Liver (tissue), 9 donors: ENCODE measurements around the gene BLTP3A. TPM values are rescaled to one million over a fixed set of nuclear protein-coding genes. Genes with fewer than 3 reads are reported as not detected.

Experiments
- DNase-seq: peaks from one replicate; pipeline ENCODE4 v3.0.0-alpha.2; 2017; ENCODE audit warnings: low spot score
- H3K27ac ChIP-seq, 2 donors: one replicate each; pipeline ENCODE4 v1.7.0; 2013; ENCODE audit warnings: inconsistent platforms in 2 of 2, low read length in 2 of 2, control low read depth in 1 of 2, low read depth in 1 of 2, mild to moderate bottlenecking in 1 of 2
- H3K27me3 ChIP-seq, 4 donors: one replicate each; pipeline versions ENCODE4 v1.6.1 to v1.7.0; 2013; ENCODE audit warnings: low read length in 3 of 4, inconsistent platforms in 1 of 4, mild to moderate bottlenecking in 1 of 4, moderate library complexity in 1 of 4; ENCODE audit not compliant: control insufficient read depth in 4 of 4, insufficient read depth in 4 of 4
- H3K36me3 ChIP-seq, 4 donors: one replicate each; pipeline versions ENCODE4 v1.6.1 to v1.7.0; 2013; ENCODE audit warnings: low read length in 3 of 4, mild to moderate bottlenecking in 3 of 4, low read depth in 1 of 4, moderate library complexity in 1 of 4; ENCODE audit not compliant: control insufficient read depth in 4 of 4, insufficient read depth in 3 of 4
- H3K4me1 ChIP-seq, 4 donors: one replicate each; pipeline versions ENCODE4 v1.6.1 to v1.7.0; 2013; ENCODE audit warnings: low read length in 3 of 4, mild to moderate bottlenecking in 3 of 4, moderate library complexity in 1 of 4; ENCODE audit not compliant: control insufficient read depth in 4 of 4, insufficient read depth in 4 of 4
- H3K4me3 ChIP-seq, 3 donors: one replicate each; pipeline versions ENCODE4 v1.6.1 to v1.7.0; 2013; ENCODE audit warnings: low read length in 3 of 3, control low read depth in 1 of 3, low read depth in 1 of 3, mild to moderate bottlenecking in 1 of 3
- H3K9ac ChIP-seq, 2 donors: one replicate each; pipeline ENCODE4 v1.7.0; 2013; ENCODE audit warnings: low read length in 2 of 2, mild to moderate bottlenecking in 2 of 2, moderate library complexity in 2 of 2, control low read depth in 1 of 2, low read depth in 1 of 2
- H3K9me3 ChIP-seq, 4 donors: one replicate each; pipeline versions ENCODE4 v1.6.1 to v1.7.0; 2013; ENCODE audit warnings: low read length in 3 of 4; ENCODE audit not compliant: control insufficient read depth in 4 of 4
- EGR1 ChIP-seq, 2 donors: IDR thresholded peaks; 2 replicates each; pipeline ENCODE4 v1.6.1; 2016 to 2018; ENCODE audit warnings: antibody characterized with exemption in 2 of 2, low read depth in 2 of 2
- FOXA1 ChIP-seq: IDR thresholded peaks from 2 replicates; pipeline ENCODE4 v1.6.1; 2016; ENCODE audit warnings: antibody characterized with exemption
- FOXA2 ChIP-seq: IDR thresholded peaks from 2 replicates; pipeline ENCODE4 v1.6.1; 2016; ENCODE audit warnings: antibody characterized with exemption
- GABPA ChIP-seq, 2 donors: IDR thresholded peaks in 1 of 2; conservative IDR thresholded peaks in 1 of 2; 2 replicates each; pipeline ENCODE4 v1.6.1; 2016; ENCODE audit warnings: antibody characterized with exemption in 2 of 2, mild to moderate bottlenecking in 1 of 2, moderate library complexity in 1 of 2
- HNF4A ChIP-seq, 2 donors: conservative IDR thresholded peaks; 2 replicates each; pipeline ENCODE4 v1.6.1; 2016; ENCODE audit warnings: antibody characterized with exemption in 2 of 2, mild to moderate bottlenecking in 2 of 2
- HNF4G ChIP-seq: IDR thresholded peaks from 2 replicates; pipeline ENCODE4 v1.6.1; 2016; ENCODE audit warnings: antibody characterized with exemption
- JUND ChIP-seq, 2 donors: IDR thresholded peaks; 2 replicates each; pipeline ENCODE4 v1.6.1; 2016; ENCODE audit warnings: antibody characterized with exemption in 2 of 2
- NR2F2 ChIP-seq: IDR thresholded peaks from 2 replicates; pipeline ENCODE4 v1.6.1; 2016; ENCODE audit warnings: antibody characterized with exemption
- RAD21 ChIP-seq, 2 donors: IDR thresholded peaks; 2 replicates each; pipeline ENCODE4 v1.6.1; 2016; ENCODE audit warnings: antibody characterized with exemption in 2 of 2, mild to moderate bottlenecking in 2 of 2
- RXRA ChIP-seq, 2 donors: IDR thresholded peaks; 2 replicates each; pipeline ENCODE4 v1.6.1; 2017 to 2018; ENCODE audit warnings: antibody characterized with exemption in 2 of 2, mild to moderate bottlenecking in 1 of 2
- SP1 ChIP-seq: IDR thresholded peaks from 2 replicates; pipeline ENCODE4 v1.6.1; 2018; ENCODE audit warnings: antibody characterized with exemption, mild to moderate bottlenecking
- TAF1 ChIP-seq: conservative IDR thresholded peaks from 2 replicates; pipeline ENCODE4 v1.6.1; 2016; ENCODE audit warnings: antibody characterized with exemption, mild to moderate bottlenecking
- YY1 ChIP-seq: IDR thresholded peaks from 2 replicates; pipeline ENCODE4 v1.6.1; 2016; ENCODE audit warnings: antibody characterized with exemption, mild to moderate bottlenecking
- WGBS: extraction: QIAGEN DNeasy Blood & Tissue Kit; methylation state at CpG from one replicate; pipeline ENCODE4 v1.1.7; 2013; 5-methylcytosine and 5-hydroxymethylcytosine counted together
- polyA plus RNA-seq, 2 donors: library from polyadenylated mRNA; stranded (reverse) in 1 of 2; unstranded in 1 of 2; fragments of 200-250 nt in 1 of 2; fragments of >200 nt in 1 of 2; fragmentation: Nextera tagmentation in 1 of 2; extraction: Ambion mirVana in 1 of 2; gene quantifications; one replicate each; pipeline versions ENCODE4 v1.2.1 to v1.2.3, GENCODE V29; 2013 to 2015
- total RNA-seq, 2 donors: library from RNA; depleted of rRNA; stranded (reverse); fragments of >200 nt; gene quantifications; one replicate each; pipeline ENCODE4 v1.2.3, GENCODE V29; 2014
- TF ChIP-seq, protein P1 (sequence below): fragments of 150-350 bp; IDR thresholded peaks from 2 replicates; pipeline ENCODE4 v1.5.1; 2017; ENCODE audit warnings: improper control_type of control experiment, low read depth, low read length; ENCODE audit not compliant: missing input control
- TF ChIP-seq, protein P2 (sequence below): IDR thresholded peaks from 2 replicates; pipeline ENCODE4 v1.6.1; 2016; ENCODE audit warnings: antibody characterized with exemption
- TF ChIP-seq, protein P3 (sequence below): IDR thresholded peaks from 2 replicates; pipeline ENCODE4 v1.6.1; 2016; ENCODE audit warnings: antibody characterized with exemption
- TF ChIP-seq, protein P4 (sequence below): IDR thresholded peaks from 2 replicates; pipeline ENCODE4 v1.6.1; 2016; ENCODE audit warnings: antibody characterized with exemption, mild to moderate bottlenecking
- TF ChIP-seq, protein P5 (sequence below): IDR thresholded peaks from 2 replicates; pipeline ENCODE4 v1.6.1; 2016; ENCODE audit warnings: antibody characterized with exemption
- donor health status: healthy.
- donor health status: healthy.
- donor health status: healthy.
- donor health status: healthy.
- donor health status: healthy.

Gene BLTP3A
- total and polyA plus RNA-seq, 4 donors: 2.5 to 14.6 (median 7.0) TPM

DNA sequence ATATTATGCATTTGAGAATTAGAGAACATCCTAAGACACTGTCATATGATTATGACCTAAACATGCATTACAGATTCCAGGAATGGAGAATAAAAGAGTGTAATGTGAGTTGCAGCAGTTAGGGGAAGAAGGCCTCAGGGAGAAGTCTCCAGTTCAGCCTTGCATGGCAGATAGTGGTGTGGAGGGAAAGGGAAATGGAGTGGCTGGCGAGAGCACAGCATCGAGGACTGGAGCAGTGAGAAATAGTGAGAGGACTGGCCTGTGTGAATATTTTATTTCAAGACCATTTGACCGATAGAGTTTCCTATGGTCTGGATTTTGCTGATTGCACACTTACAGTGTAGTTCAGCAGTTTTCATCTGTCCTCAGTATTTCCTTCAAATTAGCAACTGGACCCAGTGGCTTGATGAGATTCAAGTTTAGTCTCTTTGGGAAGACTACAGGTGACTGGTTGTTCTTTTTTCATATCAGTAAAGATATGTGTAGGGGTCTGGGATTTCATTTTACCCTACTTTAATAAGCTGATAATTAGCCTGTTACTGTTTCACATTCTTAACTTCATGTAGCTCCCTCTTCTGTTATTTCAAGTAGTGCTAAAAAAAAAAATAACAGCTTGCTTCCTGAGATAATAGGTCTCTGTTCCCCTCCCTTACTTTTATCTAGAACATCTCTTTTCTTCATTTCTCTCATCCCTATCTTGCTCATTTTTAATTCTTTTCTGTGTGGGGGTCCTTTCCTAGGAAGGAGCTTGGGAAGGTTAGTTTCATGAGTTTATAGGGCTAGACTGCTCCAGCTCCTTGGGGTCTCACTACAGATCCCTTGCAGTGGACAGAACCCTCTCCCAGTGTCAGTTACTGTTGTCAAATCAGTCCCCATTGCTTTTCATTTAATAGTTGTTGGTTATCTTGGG is 27.9 kb downstream of the BLTP3A start:
- DNase-seq: no peak
- H3K4me3 ChIP-seq: no peak overlapping the region
- H3K9me3 ChIP-seq: no peaks in the 10 kb centered on the region
- H3K9ac ChIP-seq: no peak overlapping the region
- no peak overlapping the region for H3K27ac ChIP-seq
- no peaks in the 10 kb centered on the region for H3K27me3 ChIP-seq
- peaks cover 0 to 4% (median under 1%) of the 10 kb centered on the region in 4 donors for H3K4me1 ChIP-seq
- 73% methylated on average over 3 of the region's 3 CpGs for WGBS
- TF ChIP-seq HNF4G: no peak
- TF ChIP-seq FOXA1: no peak
- no peak for TF ChIP-seq JUND (IDR thresholded peaks at IDR 0.05)
- no peak for TF ChIP-seq HNF4A (conservative IDR thresholded peaks at IDR 0.05)
- TF ChIP-seq, protein P1, sequence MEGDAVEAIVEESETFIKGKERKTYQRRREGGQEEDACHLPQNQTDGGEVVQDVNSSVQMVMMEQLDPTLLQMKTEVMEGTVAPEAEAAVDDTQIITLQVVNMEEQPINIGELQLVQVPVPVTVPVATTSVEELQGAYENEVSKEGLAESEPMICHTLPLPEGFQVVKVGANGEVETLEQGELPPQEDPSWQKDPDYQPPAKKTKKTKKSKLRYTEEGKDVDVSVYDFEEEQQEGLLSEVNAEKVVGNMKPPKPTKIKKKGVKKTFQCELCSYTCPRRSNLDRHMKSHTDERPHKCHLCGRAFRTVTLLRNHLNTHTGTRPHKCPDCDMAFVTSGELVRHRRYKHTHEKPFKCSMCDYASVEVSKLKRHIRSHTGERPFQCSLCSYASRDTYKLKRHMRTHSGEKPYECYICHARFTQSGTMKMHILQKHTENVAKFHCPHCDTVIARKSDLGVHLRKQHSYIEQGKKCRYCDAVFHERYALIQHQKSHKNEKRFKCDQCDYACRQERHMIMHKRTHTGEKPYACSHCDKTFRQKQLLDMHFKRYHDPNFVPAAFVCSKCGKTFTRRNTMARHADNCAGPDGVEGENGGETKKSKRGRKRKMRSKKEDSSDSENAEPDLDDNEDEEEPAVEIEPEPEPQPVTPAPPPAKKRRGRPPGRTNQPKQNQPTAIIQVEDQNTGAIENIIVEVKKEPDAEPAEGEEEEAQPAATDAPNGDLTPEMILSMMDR: no peak
- TF ChIP-seq, protein P2, sequence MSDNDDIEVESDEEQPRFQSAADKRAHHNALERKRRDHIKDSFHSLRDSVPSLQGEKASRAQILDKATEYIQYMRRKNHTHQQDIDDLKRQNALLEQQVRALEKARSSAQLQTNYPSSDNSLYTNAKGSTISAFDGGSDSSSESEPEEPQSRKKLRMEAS: no peak
- no peak for TF ChIP-seq TAF1
- TF ChIP-seq, protein P3, sequence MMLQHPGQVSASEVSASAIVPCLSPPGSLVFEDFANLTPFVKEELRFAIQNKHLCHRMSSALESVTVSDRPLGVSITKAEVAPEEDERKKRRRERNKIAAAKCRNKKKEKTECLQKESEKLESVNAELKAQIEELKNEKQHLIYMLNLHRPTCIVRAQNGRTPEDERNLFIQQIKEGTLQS: no peak
- no peak for TF ChIP-seq EGR1 (IDR thresholded peaks at IDR 0.05; ENCODE audit: low read depth in 2 of 2)
- TF ChIP-seq YY1: no peak
- no peak for TF ChIP-seq SP1
- TF ChIP-seq, protein P4, sequence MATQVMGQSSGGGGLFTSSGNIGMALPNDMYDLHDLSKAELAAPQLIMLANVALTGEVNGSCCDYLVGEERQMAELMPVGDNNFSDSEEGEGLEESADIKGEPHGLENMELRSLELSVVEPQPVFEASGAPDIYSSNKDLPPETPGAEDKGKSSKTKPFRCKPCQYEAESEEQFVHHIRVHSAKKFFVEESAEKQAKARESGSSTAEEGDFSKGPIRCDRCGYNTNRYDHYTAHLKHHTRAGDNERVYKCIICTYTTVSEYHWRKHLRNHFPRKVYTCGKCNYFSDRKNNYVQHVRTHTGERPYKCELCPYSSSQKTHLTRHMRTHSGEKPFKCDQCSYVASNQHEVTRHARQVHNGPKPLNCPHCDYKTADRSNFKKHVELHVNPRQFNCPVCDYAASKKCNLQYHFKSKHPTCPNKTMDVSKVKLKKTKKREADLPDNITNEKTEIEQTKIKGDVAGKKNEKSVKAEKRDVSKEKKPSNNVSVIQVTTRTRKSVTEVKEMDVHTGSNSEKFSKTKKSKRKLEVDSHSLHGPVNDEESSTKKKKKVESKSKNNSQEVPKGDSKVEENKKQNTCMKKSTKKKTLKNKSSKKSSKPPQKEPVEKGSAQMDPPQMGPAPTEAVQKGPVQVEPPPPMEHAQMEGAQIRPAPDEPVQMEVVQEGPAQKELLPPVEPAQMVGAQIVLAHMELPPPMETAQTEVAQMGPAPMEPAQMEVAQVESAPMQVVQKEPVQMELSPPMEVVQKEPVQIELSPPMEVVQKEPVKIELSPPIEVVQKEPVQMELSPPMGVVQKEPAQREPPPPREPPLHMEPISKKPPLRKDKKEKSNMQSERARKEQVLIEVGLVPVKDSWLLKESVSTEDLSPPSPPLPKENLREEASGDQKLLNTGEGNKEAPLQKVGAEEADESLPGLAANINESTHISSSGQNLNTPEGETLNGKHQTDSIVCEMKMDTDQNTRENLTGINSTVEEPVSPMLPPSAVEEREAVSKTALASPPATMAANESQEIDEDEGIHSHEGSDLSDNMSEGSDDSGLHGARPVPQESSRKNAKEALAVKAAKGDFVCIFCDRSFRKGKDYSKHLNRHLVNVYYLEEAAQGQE: no peak
- no peak for TF ChIP-seq RAD21 (IDR thresholded peaks at IDR 0.05)
- no peak for TF ChIP-seq NR2F2
- TF ChIP-seq RXRA (IDR thresholded peaks at IDR 0.05): no peak
- TF ChIP-seq, protein P5, sequence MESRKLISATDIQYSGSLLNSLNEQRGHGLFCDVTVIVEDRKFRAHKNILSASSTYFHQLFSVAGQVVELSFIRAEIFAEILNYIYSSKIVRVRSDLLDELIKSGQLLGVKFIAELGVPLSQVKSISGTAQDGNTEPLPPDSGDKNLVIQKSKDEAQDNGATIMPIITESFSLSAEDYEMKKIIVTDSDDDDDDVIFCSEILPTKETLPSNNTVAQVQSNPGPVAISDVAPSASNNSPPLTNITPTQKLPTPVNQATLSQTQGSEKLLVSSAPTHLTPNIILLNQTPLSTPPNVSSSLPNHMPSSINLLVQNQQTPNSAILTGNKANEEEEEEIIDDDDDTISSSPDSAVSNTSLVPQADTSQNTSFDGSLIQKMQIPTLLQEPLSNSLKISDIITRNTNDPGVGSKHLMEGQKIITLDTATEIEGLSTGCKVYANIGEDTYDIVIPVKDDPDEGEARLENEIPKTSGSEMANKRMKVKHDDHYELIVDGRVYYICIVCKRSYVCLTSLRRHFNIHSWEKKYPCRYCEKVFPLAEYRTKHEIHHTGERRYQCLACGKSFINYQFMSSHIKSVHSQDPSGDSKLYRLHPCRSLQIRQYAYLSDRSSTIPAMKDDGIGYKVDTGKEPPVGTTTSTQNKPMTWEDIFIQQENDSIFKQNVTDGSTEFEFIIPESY: no peak
- no peak for TF ChIP-seq FOXA2
- no peak for TF ChIP-seq GABPA (IDR thresholded peaks at IDR 0.05 in 1 of 2, conservative IDR thresholded peaks at IDR 0.05 in 1 of 2)
- H3K36me3 ChIP-seq: peaks cover 6 to 11% (median 9%) of the 10 kb centered on the region in 4 donors
